H9 (cell line): ENCODE measurements around the gene OFD1. TPM values are rescaled to one million over a fixed set of nuclear protein-coding genes. Genes with fewer than 3 reads are reported as not detected.

Source experiments
- DNase-seq: peaks from one replicate; pipeline ENCODE4 v3.0.0-alpha.2; 2017
- H2AFZ ChIP-seq: one replicate; pipeline ENCODE4 v1.6.1; 2013; ENCODE audit warnings: mild to moderate bottlenecking, low read length, control low read depth, moderate library complexity
- H2AK5ac ChIP-seq: 2 replicates; pipeline ENCODE4 v1.6.1; 2013; ENCODE audit warnings: low read length, control low read depth, mixed read lengths; ENCODE audit not compliant: insufficient read length
- H2BK120ac ChIP-seq: one replicate; pipeline ENCODE4 v1.6.1; 2013; ENCODE audit warnings: low read depth, mild to moderate bottlenecking, low read length, control low read depth, inconsistent platforms; ENCODE audit not compliant: poor library complexity, severe bottlenecking
- H2BK12ac ChIP-seq: 2 replicates; pipeline ENCODE4 v1.6.1; 2013; ENCODE audit warnings: low read length, control low read depth, mixed read lengths, low read depth; ENCODE audit not compliant: insufficient read length
- H2BK15ac ChIP-seq: 2 replicates; pipeline ENCODE4 v1.6.1; 2013; ENCODE audit warnings: low read depth, low read length, control low read depth
- H2BK20ac ChIP-seq: one replicate; pipeline ENCODE4 v1.6.1; 2013; ENCODE audit warnings: low read depth, mild to moderate bottlenecking, low read length, control low read depth, inconsistent platforms; ENCODE audit not compliant: poor library complexity, severe bottlenecking
- H2BK5ac ChIP-seq: 2 replicates; pipeline ENCODE4 v1.6.1; 2013; ENCODE audit warnings: low read length, control low read depth, mixed read lengths; ENCODE audit not compliant: insufficient read length
- H3K14ac ChIP-seq: 2 replicates; pipeline ENCODE4 v1.6.1; 2013; ENCODE audit warnings: low read length, control low read depth; ENCODE audit not compliant: insufficient read depth
- H3K18ac ChIP-seq: 2 replicates; pipeline ENCODE4 v1.6.1; 2013; ENCODE audit warnings: low read depth, mild to moderate bottlenecking, mixed read lengths, low read length, control low read depth; ENCODE audit not compliant: insufficient read length
- H3K23ac ChIP-seq: 2 replicates; pipeline ENCODE4 v1.6.1; 2013; ENCODE audit warnings: low read length, control low read depth, mixed read lengths, low read depth; ENCODE audit not compliant: insufficient read length
- H3K23me2 ChIP-seq: 2 replicates; pipeline ENCODE4 v1.6.1; 2013; ENCODE audit warnings: low read depth, mild to moderate bottlenecking, mixed read lengths, low read length, control low read depth; ENCODE audit not compliant: insufficient read length, poor library complexity, severe bottlenecking
- H3K27ac ChIP-seq: 2 replicates; pipeline ENCODE4 v1.5.1; 2013; ENCODE audit warnings: low read length, control low read depth, mixed read lengths, low read depth; ENCODE audit not compliant: insufficient read length
- H3K27me3 ChIP-seq: 2 replicates; pipeline ENCODE4 v1.6.1; 2013; ENCODE audit warnings: low read length, control low read depth, inconsistent platforms; ENCODE audit not compliant: insufficient read depth
- H3K4ac ChIP-seq: 2 replicates; pipeline ENCODE4 v1.6.1; 2013; ENCODE audit warnings: low read depth, mild to moderate bottlenecking, control low read depth, inconsistent platforms, low read length, moderate library complexity
- H3K4me1 ChIP-seq: 2 replicates; pipeline ENCODE4 v1.6.1; 2013; ENCODE audit warnings: low read length, control low read depth, inconsistent platforms; ENCODE audit not compliant: insufficient read depth
- H3K4me2 ChIP-seq: 2 replicates; pipeline ENCODE4 v1.6.1; 2013; ENCODE audit warnings: low read length, control low read depth, mixed read lengths; ENCODE audit not compliant: insufficient read length, insufficient read depth
- H3K56ac ChIP-seq: 2 replicates; pipeline ENCODE4 v1.6.1; 2013; ENCODE audit warnings: low read depth, mild to moderate bottlenecking, mixed read lengths, low read length, control low read depth; ENCODE audit not compliant: insufficient read length
- H3K79me1 ChIP-seq: 2 replicates; pipeline ENCODE4 v1.6.1; 2013; ENCODE audit warnings: low read depth, mild to moderate bottlenecking, moderate library complexity, low read length, control low read depth, inconsistent platforms; ENCODE audit not compliant: insufficient read depth, poor library complexity, severe bottlenecking
- H3K79me2 ChIP-seq: 2 replicates; pipeline ENCODE4 v1.6.1; 2013; ENCODE audit warnings: low read length, control low read depth, inconsistent platforms; ENCODE audit not compliant: insufficient read depth
- H3K9ac ChIP-seq: 2 replicates; pipeline ENCODE4 v1.6.1; 2013; ENCODE audit warnings: low read length, control low read depth, mixed read lengths; ENCODE audit not compliant: insufficient read length; ENCODE audit errors: extremely low read depth
- H3K9me3 ChIP-seq: one replicate; pipeline ENCODE4 v1.6.1; 2013; ENCODE audit warnings: low read depth, low read length, inconsistent platforms; ENCODE audit not compliant: control insufficient read depth
- H3T11ph ChIP-seq: one replicate; pipeline ENCODE4 v1.6.1; 2013; ENCODE audit warnings: mild to moderate bottlenecking, low read length, control low read depth, inconsistent platforms
- H4K20me1 ChIP-seq: one replicate; pipeline ENCODE4 v1.6.1; 2013; ENCODE audit not compliant: control insufficient read depth, insufficient read length, insufficient read depth
- H4K5ac ChIP-seq: 2 replicates; pipeline ENCODE4 v1.6.1; 2013; ENCODE audit warnings: low read depth, mild to moderate bottlenecking, mixed read lengths, low read length, control low read depth; ENCODE audit not compliant: insufficient read length
- H4K8ac ChIP-seq: replicated peaks from 2 replicates; pipeline ENCODE4 v1.6.1; 2013; ENCODE audit warnings: low read length, control low read depth, mixed read lengths, low read depth; ENCODE audit not compliant: insufficient read length
- H4K91ac ChIP-seq: 2 replicates; pipeline ENCODE4 v1.6.1; 2013; ENCODE audit warnings: low read depth, mild to moderate bottlenecking, moderate library complexity, mixed read lengths, low read length, control low read depth; ENCODE audit not compliant: insufficient read length
- H3K27ac Mint-ChIP-seq, 3 experiments: 2 replicates in 2 of 3; 3 replicates in 1 of 3; pipeline ENCODE4 v1.8.0; 2020 to 2021; ENCODE audit warnings: mixed read lengths in 3 of 3, mild to moderate bottlenecking in 1 of 3, moderate library complexity in 1 of 3
- H3K27me3 Mint-ChIP-seq: 2 replicates; pipeline ENCODE4 v1.8.0; 2021; ENCODE audit warnings: low read depth, mild to moderate bottlenecking, moderate library complexity, mixed read lengths
- H3K36me3 Mint-ChIP-seq, 3 experiments: 2 replicates in 2 of 3; 3 replicates in 1 of 3; pipeline ENCODE4 v1.8.0; 2020 to 2021; ENCODE audit warnings: low read depth in 3 of 3, mixed read lengths in 3 of 3; ENCODE audit not compliant: insufficient read depth in 1 of 3
- H3K4me1 Mint-ChIP-seq, 2 experiments: 2 replicates each; pipeline ENCODE4 v1.8.0; 2020; ENCODE audit warnings: mixed read lengths in 2 of 2
- H3K4me3 Mint-ChIP-seq, 2 experiments: 2 replicates in 1 of 2; 3 replicates in 1 of 2; pipeline ENCODE4 v1.8.0; 2020 to 2021; ENCODE audit warnings: mild to moderate bottlenecking in 2 of 2, mixed read lengths in 2 of 2, moderate library complexity in 1 of 2
- H3K9me3 Mint-ChIP-seq, 2 experiments: 2 replicates in 1 of 2; 3 replicates in 1 of 2; pipeline ENCODE4 v1.8.0; 2020; ENCODE audit warnings: mild to moderate bottlenecking in 2 of 2, mixed read lengths in 2 of 2, moderate library complexity in 1 of 2
- WGBS: extraction: QIAGEN DNeasy Blood & Tissue Kit; methylation state at CpG from one replicate; pipeline ENCODE4 v1.1.7; 2013; ENCODE audit warnings: missing lambda C conversion rate, low lambda C conversion rate, mixed read lengths; ENCODE audit not compliant: insufficient read length; ENCODE audit errors: extremely low coverage; 5-methylcytosine and 5-hydroxymethylcytosine counted together
- total RNA-seq: library from RNA; stranded (reverse); gene quantifications from 2 replicates; pipeline ENCODE4 v1.2.1, GENCODE V29; 2021
- TF ChIP-seq, protein P1 (sequence below): fragments of 200-600 bp; sonication (generic); conservative IDR thresholded peaks from 3 replicates; pipeline ENCODE4 v1.8.0; 2021; ENCODE audit warnings: antibody characterized with exemption, mild to moderate bottlenecking

OFD1 gene
- total RNA-seq, 1 experiment from 2014 or later, result 36.0 TPM

- Histone ChIP-seq H3K9ac (no peak overlapping the region), H2AK5ac (no peak overlapping the region), H3K56ac (no peak overlapping the region), H3T11ph (no peak overlapping the region), H3K79me2 (0 out of 2 replicates have a peak, but pooled peaks cover 2% of the 10 kb centered on the region), H4K20me1 (no peaks in the 10 kb centered on the region), H3K27me3 (no peaks in the 10 kb centered on the region), H3K14ac (no peak overlapping the region), H4K8ac (no peak overlapping the region), H3K4ac (no peak overlapping the region), H4K5ac (no peak overlapping the region), H4K91ac (no peak overlapping the region), H3K23me2 (no peaks in the 10 kb centered on the region), H3K23ac (no peak overlapping the region), H2BK12ac (no peak overlapping the region), H2BK15ac (no peak overlapping the region), H3K18ac (no peak overlapping the region), H3K27ac (no peak overlapping the region), H2BK120ac (no peak overlapping the region), H3K9me3 (no peaks in the 10 kb centered on the region), H2BK5ac (no peak overlapping the region), H2BK20ac (no peak overlapping the region), H3K79me1 (no peaks in the 10 kb centered on the region), H3K4me2 (no peak overlapping the region), H3K4me1 (no peaks in the 10 kb centered on the region; the same call in 1 of the 2 replicates), H2AFZ (no peak overlapping the region)
- Mint-ChIP-seq H3K9me3 (peaks cover 15 to 45% of the 10 kb centered on the region in 2 experiments), H3K4me3 (no peak overlapping the region), H3K27me3 (no peaks in the 10 kb centered on the region), H3K27ac (peak overlapping the region in 2 of 3 experiments; percentile 41 to 84; a peak in 5 of 7 replicates), H3K4me1 (peaks cover 19 to 27% of the 10 kb centered on the region in 2 experiments), H3K36me3 (peaks cover 7 to 9% (median 8%) of the 10 kb centered on the region in 3 experiments)
- DNase-seq, result no peak
- TF ChIP-seq, protein P1, sequence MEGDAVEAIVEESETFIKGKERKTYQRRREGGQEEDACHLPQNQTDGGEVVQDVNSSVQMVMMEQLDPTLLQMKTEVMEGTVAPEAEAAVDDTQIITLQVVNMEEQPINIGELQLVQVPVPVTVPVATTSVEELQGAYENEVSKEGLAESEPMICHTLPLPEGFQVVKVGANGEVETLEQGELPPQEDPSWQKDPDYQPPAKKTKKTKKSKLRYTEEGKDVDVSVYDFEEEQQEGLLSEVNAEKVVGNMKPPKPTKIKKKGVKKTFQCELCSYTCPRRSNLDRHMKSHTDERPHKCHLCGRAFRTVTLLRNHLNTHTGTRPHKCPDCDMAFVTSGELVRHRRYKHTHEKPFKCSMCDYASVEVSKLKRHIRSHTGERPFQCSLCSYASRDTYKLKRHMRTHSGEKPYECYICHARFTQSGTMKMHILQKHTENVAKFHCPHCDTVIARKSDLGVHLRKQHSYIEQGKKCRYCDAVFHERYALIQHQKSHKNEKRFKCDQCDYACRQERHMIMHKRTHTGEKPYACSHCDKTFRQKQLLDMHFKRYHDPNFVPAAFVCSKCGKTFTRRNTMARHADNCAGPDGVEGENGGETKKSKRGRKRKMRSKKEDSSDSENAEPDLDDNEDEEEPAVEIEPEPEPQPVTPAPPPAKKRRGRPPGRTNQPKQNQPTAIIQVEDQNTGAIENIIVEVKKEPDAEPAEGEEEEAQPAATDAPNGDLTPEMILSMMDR, result no peak
- no CpG with 5 or more reads among the region's 10 CpGs for WGBS
Measured at GRCh38 chrX:13794417-13794816, 59.9 kb downstream of the OFD1 start.
